K562 (cell line): ENCODE results near the gene PIWIL1. TPM values are rescaled to one million over a fixed set of nuclear protein-coding genes. Genes with fewer than 3 reads are reported as not detected.

ENCODE experiments used
- ATAC-seq: fragments of 200-7000 bp; cut with Tn5 transposase; 3 replicates; pipeline ENCODE4 v1.9.1; 2020; ENCODE audit warnings: moderate library complexity
- BruUV-seq: library from RNA; stranded (reverse); fragments of 400-500 nt; replicated peaks from 2 replicates; lab custom pipeline; 2021; lab: Mats Ljungman, UMichigan
- CTCF ChIA-PET: fragments of 300-600 bp; formaldehyde crosslinking; extraction: SDS; loops from one replicate; lab custom pipeline; 2021; ENCODE audit warnings: low intra/inter-chr PET ratio; lab: Yijun Ruan, JAX
- POLR2A ChIA-PET: fragments of 300-600, 350-650 bp; sonication (Branson Sonifier 250); formaldehyde crosslinking; extraction: SDS; loops from one replicate; lab custom pipeline; 2021; ENCODE audit warnings: antibody characterized with exemption, inconsistent platforms; lab: Yijun Ruan, JAX
- DNase-seq, 4 experiments: peaks; one replicate each; pipeline versions ENCODE4 v3.0.0 to v3.0.0-alpha.2; 2011 to 2018; ENCODE audit warnings: low spot score in 3 of 4, mixed read lengths in 3 of 4; ENCODE audit errors: extremely low read depth in 1 of 4
- FAIRE-seq: peaks from 2 replicates; lab custom pipeline; 2011; peaks lifted over from hg19 to GRCh38; lab: Jason Lieb, UNC
- H2AFZ ChIP-seq: 2 replicates; pipeline ENCODE4 v1.6.0; 2011; ENCODE audit warnings: low read depth, low read length, control low read depth, inconsistent platforms
- H3K27ac ChIP-seq: fragments of 200-600 bp; 3 replicates; pipeline ENCODE4 v1.8.0; 2011; ENCODE audit warnings: low read depth, mild to moderate bottlenecking, control low read depth, inconsistent platforms, low read length, moderate library complexity, mixed read lengths; ENCODE audit errors: extremely low read depth
- H3K27me3 ChIP-seq, 2 experiments: fragments of 300-600 bp in 1 of 2; 2 replicates in 1 of 2; 3 replicates in 1 of 2; pipeline versions ENCODE4 v1.6.0 to v1.8.0; 2011; ENCODE audit warnings: inconsistent platforms in 2 of 2, low read length in 2 of 2, mild to moderate bottlenecking in 1 of 2, mixed read lengths in 1 of 2, moderate library complexity in 1 of 2; ENCODE audit not compliant: control insufficient read depth in 2 of 2, insufficient read depth in 2 of 2
- H3K36me3 ChIP-seq: fragments of 300-600 bp; 3 replicates; pipeline ENCODE4 v1.8.0; 2011; ENCODE audit warnings: mild to moderate bottlenecking, low read length, inconsistent platforms; ENCODE audit not compliant: control insufficient read depth, insufficient read depth
- H3K4me1 ChIP-seq, 2 experiments: fragments of 200-600 bp in 1 of 2; replicated peaks in 1 of 2; 2 replicates in 1 of 2; 3 replicates in 1 of 2; pipeline versions ENCODE4 v1.5.1 to v1.8.0; 2011; ENCODE audit warnings: inconsistent platforms in 2 of 2, low read length in 2 of 2, mild to moderate bottlenecking in 1 of 2, mixed read lengths in 1 of 2, moderate library complexity in 1 of 2; ENCODE audit not compliant: control insufficient read depth in 2 of 2, insufficient read depth in 2 of 2
- H3K4me2 ChIP-seq: 2 replicates; pipeline ENCODE4 v1.6.1; 2011; ENCODE audit warnings: low read length, control low read depth, inconsistent platforms, mixed read lengths; ENCODE audit not compliant: insufficient read depth
- H3K4me3 ChIP-seq: fragments of 200-600 bp; sonication (generic), shearing (Covaris generic); 2 replicates; pipeline ENCODE4 v1.5.1; 2016; ENCODE audit warnings: control low read depth, inconsistent platforms
- H3K79me2 ChIP-seq: fragments of 200-600 bp; 3 replicates; pipeline ENCODE4 v1.8.0; 2011; ENCODE audit warnings: low read length, inconsistent platforms; ENCODE audit not compliant: control insufficient read depth, insufficient read depth
- H3K9ac ChIP-seq, 2 experiments: 2 replicates each; pipeline versions ENCODE4 v1.6.0 to v1.6.1; 2011; ENCODE audit warnings: low read depth in 2 of 2, low read length in 2 of 2, control low read depth in 1 of 2, inconsistent platforms in 1 of 2, mild to moderate bottlenecking in 1 of 2, mixed read lengths in 1 of 2; ENCODE audit not compliant: insufficient read depth in 1 of 2
- H3K9me1 ChIP-seq: one replicate; pipeline ENCODE4 v1.6.0; 2011; ENCODE audit warnings: inconsistent platforms, mild to moderate bottlenecking, low read length, moderate library complexity; ENCODE audit not compliant: control insufficient read depth, insufficient read depth
- H3K9me3 ChIP-seq: replicated peaks from 2 replicates; pipeline ENCODE4 v1.5.1; 2011; ENCODE audit warnings: low read depth, low read length, inconsistent platforms; ENCODE audit not compliant: control insufficient read depth, insufficient read depth
- H4K20me1 ChIP-seq: replicated peaks from 2 replicates; pipeline ENCODE4 v1.6.1; 2011; ENCODE audit warnings: low read length, inconsistent platforms, mixed read lengths; ENCODE audit not compliant: control insufficient read depth, insufficient read depth
- BRD9 ChIP-seq: fragments of 450-650 bp; IDR thresholded peaks from 2 replicates; pipeline ENCODE4 v1.6.1; 2018; ENCODE audit warnings: low read depth; ENCODE audit not compliant: partially characterized antibody
- HNRNPLL ChIP-seq: fragments of 200-400 bp; formaldehyde crosslinking; IDR thresholded peaks from 2 replicates; pipeline ENCODE4 v1.6.1; 2017; ENCODE audit warnings: low read length, low read depth, mild to moderate bottlenecking; ENCODE audit not compliant: poor library complexity, severe bottlenecking
- IRF1 ChIP-seq: sonication (generic); formaldehyde crosslinking; IDR thresholded peaks from 2 replicates; pipeline ENCODE4 v1.8.0; 2022; ENCODE audit warnings: missing genetic modification reagents, mild to moderate bottlenecking, borderline replicate concordance
- NFE2L1 ChIP-seq: fragments of 450-650 bp; IDR thresholded peaks from 2 replicates; pipeline ENCODE4 v1.6.1; 2016; ENCODE audit warnings: missing genetic modification characterization, low read depth, mild to moderate bottlenecking, missing compliant biosample characterization, moderate library complexity, borderline replicate concordance
- SIRT6 ChIP-seq: IDR thresholded peaks from one replicate; pipeline ENCODE4 v1.6.1; 2012; ENCODE audit warnings: low read depth, mild to moderate bottlenecking, control low read depth, inconsistent platforms, low read length, moderate library complexity
- TBP ChIP-seq: optimal IDR thresholded peaks from 2 replicates; pipeline ENCODE3; 2011; ENCODE audit warnings: low read depth, low read length, improper control_type of control experiment
- TRIM25 ChIP-seq: fragments of 450-650 bp; IDR thresholded peaks from 2 replicates; pipeline ENCODE4 v1.7.0; 2016; ENCODE audit warnings: borderline replicate concordance
- ZFP1 ChIP-seq: fragments of 450-650 bp; formaldehyde crosslinking; IDR thresholded peaks from 2 replicates; pipeline ENCODE4 v1.4.0; 2020; ENCODE audit warnings: mild to moderate bottlenecking, mixed read lengths
- ZHX1 ChIP-seq: fragments of 150-350 bp; conservative IDR thresholded peaks from 2 replicates; pipeline ENCODE4 v1.6.1; 2014; ENCODE audit warnings: low read length
- ZNF124 ChIP-seq: sonication (generic); formaldehyde crosslinking; IDR thresholded peaks from 2 replicates; pipeline ENCODE4 v1.8.1; 2022; ENCODE audit warnings: missing genetic modification reagents
- WGBS: fragments of 100-300 bp; shearing (Covaris generic); methylation state at CpG from one replicate; pipeline ENCODE4 v1.1.6; 2016; ENCODE audit warnings: low coverage, mixed read lengths; ENCODE audit not compliant: insufficient coverage; ENCODE audit errors: missing lambda C conversion rate; 5-methylcytosine and 5-hydroxymethylcytosine counted together
- in situ Hi-C: fragments of 300-500 bp; cut with MboI; formaldehyde crosslinking; loops from 4 replicates; pipeline ENCODE4 v1.15.0; 2018; ENCODE audit warnings: inconsistent platforms, mixed read lengths
- intact Hi-C: fragments of 100-400 bp; cut with micrococcal nuclease; formaldehyde crosslinking; loops from 2 replicates; pipeline ENCODE4 v1.14.2; 2022
- polyA plus RNA-seq, 8 experiments: library from polyadenylated mRNA; depleted of rRNA in 4 of 8; stranded (reverse) in 5 of 8; unstranded in 3 of 8; fragments of >200 nt; fragmentation: Nextera tagmentation in 2 of 8; fragmentation: Illumina TruSeq in 1 of 8; extraction: Ambion mirVana in 2 of 8; extraction: Trizol in 1 of 8; gene quantifications; 2 replicates each; pipeline versions ENCODE4 v1.2.1 to v1.2.3, GENCODE V29; 2011 to 2014; ENCODE audit warnings: inconsistent platforms in 1 of 8, missing spikeins in 1 of 8
- total RNA-seq, 7 experiments: library from RNA; depleted of rRNA in 6 of 7; stranded (reverse); fragments of >200 nt in 6 of 7; fragmentation: Illumina TruSeq in 2 of 7; extraction: Trizol in 2 of 7; gene quantifications; 2 replicates each; pipeline versions ENCODE4 v1.2.1 to v1.2.3, GENCODE V29; 2011 to 2021; ENCODE audit warnings: low replicate concordance in 1 of 7

PIWIL1 gene
- total and polyA plus RNA-seq, 9 of the 15 experiments (the other 6 are each of a cell fraction or from before 2014, with no cell fraction given), result not detected

GRCh38 chr12:130419116-130419515 lies 81.4 kb downstream of the PIWIL1 start:
- WGBS, result 0% methylated on average over 6 of the region's 6 CpGs
- Histone ChIP-seq H2AFZ (no peak overlapping the region), H4K20me1 (0 out of 2 replicates have a peak, but pooled peaks cover 4% of the 10 kb centered on the region), H3K4me3 (no peak overlapping the region), H3K9ac (no peak overlapping the region), H3K79me2 (no peaks in the 10 kb centered on the region), H3K9me3 (no peaks in the 10 kb centered on the region), H3K4me1 (peaks cover 0 to 2% of the 10 kb centered on the region in 2 experiments; a peak in 1 of 5 replicates), H3K27ac (no peak overlapping the region), H3K9me1 (no peaks in the 10 kb centered on the region), H3K27me3 (peaks cover 24 to 43% of the 10 kb centered on the region in 2 experiments), H3K36me3 (no peaks in the 10 kb centered on the region), H3K4me2 (no peak overlapping the region)
- BruUV-seq, result no TSS peak
- intact Hi-C loops, result no loop called here
- POLR2A ChIA-PET, result no interaction called here
- FAIRE-seq, result no peak
- in situ Hi-C loops, result no loop called here
- CTCF ChIA-PET, result no interaction called here
- TF ChIP-seq IRF1 (CRISPR knock-in tag) (no peak), ZFP1 (CRISPR knock-in tag) (no peak), NFE2L1 (no peak), HNRNPLL (no peak), BRD9 (no peak), ZHX1 (no peak), ZNF124 (no peak), TBP (no peak), SIRT6 (no peak), TRIM25 (no peak)
- no peak for DNase-seq
- no peak for ATAC-seq
